HG02938 (cell line): Measurements from ENCODE around the gene LTB4R2.

ENCODE experiments used
- ATAC-seq: cut with Tn5 transposase; IDR thresholded peaks from one replicate; pipeline ENCODE4 v1.9.1; 2021; ENCODE audit warnings: mild to moderate bottlenecking, moderate library complexity; ENCODE audit not compliant: unreplicated experiment

LTB4R2 gene

GRCh38 chr14:24309538-24310264, at the start of gene LTB4R2:
LTB4R2 (plus strand) TSS chr14:24310140; CDS start chr14:24310665, 525 bp downstream.
- ATAC-seq, result no peak

DNA sequence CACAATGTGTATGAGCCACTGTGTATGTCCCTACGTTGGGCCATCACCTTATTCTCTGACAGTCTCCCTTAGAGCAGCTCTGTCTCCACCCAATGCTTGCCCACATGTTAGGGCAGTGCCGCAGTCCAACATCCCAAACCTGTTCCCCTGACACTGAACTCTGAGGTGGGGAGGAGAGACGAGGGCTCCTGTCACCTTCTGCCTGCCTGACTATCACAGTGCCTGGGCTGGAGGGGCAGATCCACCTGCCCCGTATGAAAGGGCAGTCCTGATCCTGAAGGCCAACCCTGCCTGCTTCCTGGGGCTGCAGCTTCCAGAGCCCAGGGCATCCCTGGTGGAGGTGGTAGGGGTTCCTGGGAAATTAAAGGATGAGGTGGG, 49.2 kb upstream of the LTB4R2 start:
- no peak for ATAC-seq

DNA sequence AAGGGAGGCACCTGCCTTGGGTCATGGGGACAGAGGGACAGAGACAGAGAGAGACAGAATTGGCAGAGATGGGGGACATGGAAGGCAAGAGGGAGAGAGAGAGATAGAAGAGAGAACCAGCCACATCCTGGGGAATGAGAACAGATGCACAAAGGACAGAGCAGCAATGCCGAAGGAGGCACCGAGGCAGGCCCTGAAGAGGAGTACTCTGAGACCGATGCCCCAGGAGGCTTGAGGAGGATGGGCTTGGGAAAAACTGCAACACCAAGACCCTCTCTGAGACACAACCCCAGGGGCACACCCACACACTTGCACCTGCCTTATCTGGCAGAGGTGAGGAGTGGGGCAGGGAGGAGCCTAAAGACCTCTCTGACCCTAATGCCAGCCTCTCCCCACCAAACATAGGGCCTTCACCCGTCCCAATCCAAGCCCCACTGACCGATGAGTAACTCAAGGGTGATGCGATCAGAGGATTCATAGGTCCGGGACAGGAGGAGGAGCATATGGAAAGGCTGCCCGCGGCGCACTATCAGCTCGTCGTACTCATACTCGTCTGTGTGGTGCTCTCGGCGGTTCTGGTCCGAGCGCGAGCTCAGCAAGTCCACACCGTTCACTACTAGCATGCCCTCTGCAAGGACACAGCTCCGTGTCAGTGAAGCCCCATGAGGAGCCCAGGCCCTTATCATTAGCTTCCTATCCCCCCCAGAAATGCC, 48.5 kb upstream of the LTB4R2 start:
- ATAC-seq, result no peak

DNA sequence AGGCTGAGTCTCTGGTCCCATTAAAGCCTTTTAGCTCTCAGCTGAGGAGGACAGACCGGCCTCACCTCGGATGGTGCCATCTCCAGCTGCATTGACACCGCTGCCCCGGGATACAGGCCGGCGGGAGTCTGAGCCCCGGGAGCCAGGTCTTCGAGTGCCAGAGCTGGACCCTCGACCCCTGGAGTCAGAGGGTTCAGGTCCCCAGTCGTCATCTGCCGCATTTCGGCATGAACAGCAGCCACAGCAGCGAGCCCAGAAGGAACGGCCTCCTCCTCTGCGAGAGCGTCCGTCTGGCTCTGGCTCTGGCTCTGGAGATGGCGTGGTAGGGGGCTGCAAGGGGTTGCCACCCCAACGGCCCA, 48.0 kb upstream of the LTB4R2 start:
- ATAC-seq, result no peak

- no peak for ATAC-seq
Observed at GRCh38 chr14:24262821-24263733, 46.9 kb upstream of the LTB4R2 start, which contains the start of gene TGM1. TGM1 (minus strand) TSS chr14:24263177; CDS start chr14:24262352, 825 bp downstream.

- no peak for ATAC-seq
Observed at GRCh38 chr14:24263848-24264247, 46.1 kb upstream of the LTB4R2 start.

- ATAC-seq, result no peak
Observed at GRCh38 chr14:24264298-24264697, 45.6 kb upstream of the LTB4R2 start.

GRCh38 chr14:24266344-24267244, 43.3 kb upstream of the LTB4R2 start:
- no peak for ATAC-seq

GRCh38 chr14:24267516-24267915, 42.4 kb upstream of the LTB4R2 start:
- no peak for ATAC-seq

DNA sequence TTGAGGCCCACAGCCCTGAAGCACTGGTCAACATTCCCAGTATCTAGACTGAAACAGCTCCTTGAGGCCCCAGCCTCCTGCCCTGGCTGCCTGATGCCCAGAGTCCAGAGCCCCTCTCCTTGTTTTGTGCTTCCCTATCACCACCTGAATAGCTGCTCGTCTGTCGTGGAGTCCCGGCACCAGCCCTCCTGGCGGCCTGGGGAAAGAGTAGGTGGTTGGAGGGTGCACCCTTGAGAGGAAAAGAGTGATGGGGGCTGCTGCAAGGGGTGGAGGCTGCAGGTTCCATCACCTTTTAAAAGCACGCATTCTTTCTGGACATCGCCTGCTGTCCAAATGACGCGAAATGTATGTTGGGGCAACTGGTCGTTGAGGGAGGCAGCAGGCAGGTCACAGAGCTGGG, 41.7 kb upstream of the LTB4R2 start:
- no peak for ATAC-seq

- ATAC-seq, result no peak
Observed at GRCh38 chr14:24269368-24269767, 40.6 kb upstream of the LTB4R2 start.

GRCh38 chr14:24269910-24270536, 39.9 kb upstream of the LTB4R2 start:
- ATAC-seq, result no peak

DNA sequence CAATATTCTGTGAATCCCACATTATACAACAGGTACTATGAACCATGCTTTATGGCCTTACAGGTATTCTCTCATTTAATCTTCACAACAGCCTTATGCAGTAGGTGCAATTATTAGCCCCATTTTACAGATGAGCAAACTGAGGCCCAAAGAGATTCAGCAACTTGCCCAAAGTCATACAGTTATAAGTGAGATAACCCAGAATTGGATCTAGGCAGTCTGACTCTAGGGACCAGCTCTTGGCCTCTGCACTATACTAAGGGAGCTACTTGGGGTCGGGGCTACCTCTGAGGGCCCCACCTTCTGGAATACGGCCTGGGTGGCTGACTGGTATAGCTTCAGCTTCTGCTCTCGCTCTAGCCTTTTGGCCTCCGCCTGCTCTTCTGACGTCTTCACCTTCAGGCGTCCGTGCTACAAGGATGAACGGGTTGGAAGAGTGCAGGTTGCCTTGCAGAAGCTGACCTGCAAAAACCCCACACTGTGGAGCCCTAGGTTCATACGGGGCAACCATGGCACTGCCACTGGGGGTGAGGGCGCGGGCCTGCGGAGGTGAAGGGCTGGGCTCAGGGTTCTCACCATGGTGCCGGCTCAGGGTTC, 39.3 kb upstream of the LTB4R2 start:
- no peak for ATAC-seq

GRCh38 chr14:24271134-24271833, 38.7 kb upstream of the LTB4R2 start, which contains the start of gene RABGGTA:
RABGGTA (minus strand) TSS chr14:24271597; CDS start chr14:24271115, 482 bp downstream.
- peak; percentile 78 for ATAC-seq

DNA sequence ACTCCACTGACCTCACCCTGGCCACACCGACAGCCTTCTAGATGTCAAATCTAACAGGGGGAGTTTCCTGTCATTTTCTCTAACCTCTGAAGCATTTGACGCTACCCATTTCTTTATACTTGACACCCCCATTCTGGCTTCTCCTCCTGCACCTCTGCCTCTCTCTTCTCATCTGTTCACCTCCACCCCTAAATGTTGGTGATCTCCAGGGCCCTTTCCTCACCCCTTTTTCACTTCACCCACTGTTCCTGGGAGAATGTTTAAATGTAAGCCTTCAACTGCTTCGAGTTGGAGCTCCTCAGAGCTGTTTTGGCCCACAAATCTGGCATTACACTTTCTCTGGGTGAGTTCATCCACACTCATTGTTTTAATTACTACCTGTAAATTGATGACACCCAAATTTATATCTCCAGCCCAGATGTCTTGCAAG, 38.1 kb upstream of the LTB4R2 start:
- ATAC-seq, result no peak

DNA sequence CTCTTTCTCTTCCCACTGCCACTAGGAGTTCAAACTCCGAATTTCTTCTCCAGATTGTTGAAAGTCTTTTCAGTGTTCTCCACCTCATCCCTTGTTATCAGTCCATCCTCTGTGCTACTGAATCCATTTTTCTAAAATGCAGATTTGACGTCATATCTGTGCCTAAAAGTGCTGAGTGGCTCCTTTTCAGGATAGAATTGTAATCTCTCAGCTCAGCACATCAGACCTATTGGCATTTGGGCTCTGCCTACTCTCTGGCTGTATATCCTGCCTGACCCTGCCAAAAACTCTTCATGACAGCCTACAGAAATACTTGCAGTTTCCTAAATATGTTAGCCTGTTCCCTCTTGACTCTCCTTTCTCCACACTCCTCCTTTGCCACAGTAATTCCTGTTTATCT, 37.5 kb upstream of the LTB4R2 start:
- ATAC-seq, result no peak

GRCh38 chr14:24273422-24273998, 36.4 kb upstream of the LTB4R2 start:
- no peak for ATAC-seq

DNA sequence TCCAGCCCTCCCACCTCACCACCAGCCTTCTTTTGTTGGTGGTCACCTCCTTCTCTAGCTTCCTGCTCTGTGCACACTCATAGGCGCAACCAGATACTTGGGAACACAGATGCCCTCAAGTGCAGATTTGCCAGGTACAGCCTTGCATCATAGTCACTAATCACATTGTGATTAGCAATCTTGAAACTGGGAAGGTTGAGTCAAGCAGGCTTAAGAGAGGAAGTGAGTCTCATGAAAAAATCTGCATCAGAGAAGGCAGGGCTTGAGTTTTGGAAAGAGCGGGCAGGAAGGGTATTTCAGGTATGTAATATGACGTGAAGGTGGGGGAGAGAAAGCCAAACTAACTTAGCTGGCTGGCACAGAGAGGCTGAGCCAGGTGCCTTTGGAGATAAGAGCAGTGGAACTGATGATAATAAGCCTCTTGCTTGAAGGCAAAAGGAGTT, 35.8 kb upstream of the LTB4R2 start:
- peak; percentile 39 for ATAC-seq
